WTC11 (cell line): ENCODE data around the gene DHFR2. TPM values are rescaled to one million over a fixed set of nuclear protein-coding genes. Genes with fewer than 3 reads are reported as not detected.

Experiments
- ATAC-seq: fragments of 200-7000 bp; cut with Tn5 transposase; 2 replicates; pipeline ENCODE4 v1.10.0; 2021; ENCODE audit warnings: mild to moderate bottlenecking, moderate library complexity
- CTCF ChIA-PET: fragments of 300-600 bp; sonication (Branson Sonifier 250); formaldehyde crosslinking; loops from one replicate; lab custom pipeline; 2021; ENCODE audit warnings: antibody characterized with exemption; lab: Charles Lee
- POLR2A ChIA-PET: fragments of 350-600 bp; sonication (Branson Sonifier 250); formaldehyde crosslinking; loops from one replicate; lab custom pipeline; 2021; ENCODE audit warnings: antibody characterized with exemption; lab: Charles Lee
- DNase-seq: peaks from one replicate; pipeline ENCODE4 v3.0.0; 2021; ENCODE audit warnings: low spot score
- H3K27ac Mint-ChIP-seq: 2 replicates; pipeline ENCODE4 v1.8.0; 2021; ENCODE audit warnings: mixed read lengths
- H3K27me3 Mint-ChIP-seq: 2 replicates; pipeline ENCODE4 v1.8.0; 2021; ENCODE audit warnings: low read depth, mild to moderate bottlenecking, moderate library complexity, mixed read lengths
- H3K36me3 Mint-ChIP-seq: 2 replicates; pipeline ENCODE4 v1.8.0; 2021; ENCODE audit warnings: mixed read lengths
- H3K4me1 Mint-ChIP-seq: 2 replicates; pipeline ENCODE4 v1.8.0; 2022; ENCODE audit warnings: mixed read lengths
- H3K4me3 Mint-ChIP-seq: 2 replicates; pipeline ENCODE4 v1.8.0; 2021; ENCODE audit warnings: mild to moderate bottlenecking, moderate library complexity, mixed read lengths
- H3K9me3 Mint-ChIP-seq: 2 replicates; pipeline ENCODE4 v1.8.0; 2021; ENCODE audit warnings: mixed read lengths
- ATF2 ChIP-seq: sonication (generic); formaldehyde crosslinking; IDR thresholded peaks from 2 replicates; pipeline ENCODE4 v1.8.1; 2022; ENCODE audit warnings: low read depth, missing genetic modification reagents, borderline replicate concordance
- ATF3 ChIP-seq: sonication (generic); formaldehyde crosslinking; conservative IDR thresholded peaks from 2 replicates; pipeline ENCODE4 v1.8.1; 2022; ENCODE audit warnings: mild to moderate bottlenecking, missing genetic modification reagents
- ATF6 ChIP-seq: sonication (generic); formaldehyde crosslinking; IDR thresholded peaks from 2 replicates; pipeline ENCODE4 v1.8.1; 2023; ENCODE audit warnings: mild to moderate bottlenecking, missing genetic modification reagents
- CBFB ChIP-seq: sonication (generic); formaldehyde crosslinking; IDR thresholded peaks from 2 replicates; pipeline ENCODE4 v1.8.1; 2022; ENCODE audit warnings: mild to moderate bottlenecking, low read depth, missing genetic modification reagents
- CDX4 ChIP-seq: fragments of 250-450 bp; sonication (Bioruptor Pico); IDR thresholded peaks from 2 replicates; pipeline ENCODE4 v1.9.0; 2021; ENCODE audit warnings: moderate library complexity, mild to moderate bottlenecking, inconsistent platforms, borderline replicate concordance
- CREB1 ChIP-seq: sonication (generic); formaldehyde crosslinking; IDR thresholded peaks from 2 replicates; pipeline ENCODE4 v1.8.0; 2023; ENCODE audit warnings: mild to moderate bottlenecking, missing genetic modification reagents
- CTCF ChIP-seq: fragments of 200-600 bp; IDR thresholded peaks from 2 replicates; pipeline ENCODE4 v1.8.0; 2022; ENCODE audit warnings: antibody characterized with exemption
- E2F1 ChIP-seq: sonication (generic); formaldehyde crosslinking; IDR thresholded peaks from 2 replicates; pipeline ENCODE4 v1.8.0; 2022; ENCODE audit warnings: mild to moderate bottlenecking, missing genetic modification reagents
- ETV6 ChIP-seq: sonication (generic); formaldehyde crosslinking; IDR thresholded peaks from 2 replicates; pipeline ENCODE4 v1.8.1; 2022; ENCODE audit warnings: mild to moderate bottlenecking, missing genetic modification reagents
- JAZF1 ChIP-seq: fragments of 250-450 bp; sonication (Bioruptor Pico); IDR thresholded peaks from 2 replicates; pipeline ENCODE4 v1.9.0; 2021; ENCODE audit warnings: moderate library complexity, mild to moderate bottlenecking, inconsistent platforms
- JUN ChIP-seq: sonication (generic); formaldehyde crosslinking; IDR thresholded peaks from 2 replicates; pipeline ENCODE4 v1.8.0; 2023; ENCODE audit warnings: mild to moderate bottlenecking, missing genetic modification reagents
- KAT7 ChIP-seq: sonication (generic); formaldehyde crosslinking; IDR thresholded peaks from 2 replicates; pipeline ENCODE4 v1.8.1; 2023; ENCODE audit warnings: missing genetic modification reagents, mild to moderate bottlenecking, borderline replicate concordance
- MXD4 ChIP-seq: fragments of 250-450 bp; sonication (Bioruptor Pico); IDR thresholded peaks from 2 replicates; pipeline ENCODE4 v1.8.0; 2021; ENCODE audit warnings: mild to moderate bottlenecking, moderate library complexity, borderline replicate concordance
- MYBL2 ChIP-seq: sonication (generic); formaldehyde crosslinking; IDR thresholded peaks from 2 replicates; pipeline ENCODE4 v1.8.1; 2023; ENCODE audit warnings: mild to moderate bottlenecking, moderate library complexity, missing genetic modification reagents
- OVOL2 ChIP-seq: fragments of 250-450 bp; sonication (Bioruptor Pico); IDR thresholded peaks from 2 replicates; pipeline ENCODE4 v1.9.0; 2021; ENCODE audit warnings: mild to moderate bottlenecking, borderline replicate concordance
- PRRX2 ChIP-seq: fragments of 250-450 bp; sonication (Bioruptor Pico); IDR thresholded peaks from 2 replicates; pipeline ENCODE4 v1.8.0; 2021; ENCODE audit warnings: mild to moderate bottlenecking
- SOX15 ChIP-seq: fragments of 250-450 bp; sonication (Bioruptor Pico); IDR thresholded peaks from 2 replicates; pipeline ENCODE4 v1.9.0; 2021; ENCODE audit warnings: mild to moderate bottlenecking
- SP1 ChIP-seq: sonication (generic); formaldehyde crosslinking; conservative IDR thresholded peaks from 2 replicates; pipeline ENCODE4 v1.8.1; 2022; ENCODE audit warnings: missing genetic modification reagents
- ZNF317 ChIP-seq: sonication (generic); formaldehyde crosslinking; IDR thresholded peaks from 2 replicates; pipeline ENCODE4 v1.8.1; 2023; ENCODE audit warnings: low read depth, mild to moderate bottlenecking, moderate library complexity, missing genetic modification reagents, borderline replicate concordance
- total RNA-seq: library from RNA; stranded (reverse); gene quantifications from 3 replicates; pipeline ENCODE4 v1.2.3, GENCODE V29; 2021

The DHFR2 gene
- total RNA-seq, 1 experiment from 2014 or later = 2.7 TPM

GRCh38 chr3:94101860-94102259 is 39.1 kb upstream of the DHFR2 start:
- H3K27ac Mint-ChIP-seq = no peak overlapping the region
- DNase-seq (no peak), ATAC-seq (no peak)
- H3K9me3 Mint-ChIP-seq = no peaks in the 10 kb centered on the region
- POLR2A ChIA-PET = no interaction called here
- H3K4me3 Mint-ChIP-seq = no peak overlapping the region
- peaks cover 3% of the 10 kb centered on the region; the same call in 1 of the 2 replicates for H3K36me3 Mint-ChIP-seq
- CTCF ChIA-PET = interaction anchor here (0.6 to 1.8 kb wide), 27 partner anchors 9 to 385 kb away, joined by 3 to 7 read pairs (median 4); partner anchors contain the start of genes ARL13B, DHFR2 and NSUN3
- TF ChIP-seq MXD4 (CRISPR knock-in tag) (no peak), JAZF1 (CRISPR knock-in tag) (no peak), CTCF (no peak), ATF3 (CRISPR knock-in tag) (no peak), CBFB (no peak), SOX15 (CRISPR knock-in tag) (no peak), KAT7 (CRISPR knock-in tag) (no peak), E2F1 (no peak), CDX4 (no peak), OVOL2 (no peak), ATF6 (CRISPR knock-in tag) (no peak), ATF2 (CRISPR knock-in tag) (no peak), CREB1 (CRISPR knock-in tag) (no peak), SP1 (CRISPR knock-in tag) (no peak), JUN (no peak), MYBL2 (CRISPR knock-in tag) (no peak), PRRX2 (CRISPR knock-in tag) (no peak)
- no peaks in the 10 kb centered on the region for H3K4me1 Mint-ChIP-seq
- no peaks in the 10 kb centered on the region for H3K27me3 Mint-ChIP-seq

- H3K4me3 Mint-ChIP-seq = no peak overlapping the region
- no peaks in the 10 kb centered on the region for H3K27me3 Mint-ChIP-seq
- peaks cover 6% of the 10 kb centered on the region; the same call in 1 of the 2 replicates for H3K36me3 Mint-ChIP-seq
- ATAC-seq (no peak), DNase-seq (no peak)
- TF ChIP-seq CTCF (no peak), PRRX2 (CRISPR knock-in tag) (no peak), ZNF317 (CRISPR knock-in tag) (no peak), ETV6 (CRISPR knock-in tag) (no peak)
- POLR2A ChIA-PET = no interaction called here
- CTCF ChIA-PET = interaction anchor here (0.8 kb wide), 1 partner anchor 30 kb away, joined by 3 read pairs; no protein-coding TSS in a partner anchor
- no peaks in the 10 kb centered on the region for H3K4me1 Mint-ChIP-seq
- H3K27ac Mint-ChIP-seq = no peak overlapping the region
- H3K9me3 Mint-ChIP-seq = no peaks in the 10 kb centered on the region
Observed at GRCh38 chr3:94099311-94099710, 36.6 kb upstream of the DHFR2 start.
